NCI-H526 (cell line): ENCODE data around the gene FUT1.

Source experiments
- DNase-seq, 2 experiments: peaks; one replicate each; lab custom pipeline; 2025; lab: John Stamatoyannopoulos, UW

Gene FUT1

DNA sequence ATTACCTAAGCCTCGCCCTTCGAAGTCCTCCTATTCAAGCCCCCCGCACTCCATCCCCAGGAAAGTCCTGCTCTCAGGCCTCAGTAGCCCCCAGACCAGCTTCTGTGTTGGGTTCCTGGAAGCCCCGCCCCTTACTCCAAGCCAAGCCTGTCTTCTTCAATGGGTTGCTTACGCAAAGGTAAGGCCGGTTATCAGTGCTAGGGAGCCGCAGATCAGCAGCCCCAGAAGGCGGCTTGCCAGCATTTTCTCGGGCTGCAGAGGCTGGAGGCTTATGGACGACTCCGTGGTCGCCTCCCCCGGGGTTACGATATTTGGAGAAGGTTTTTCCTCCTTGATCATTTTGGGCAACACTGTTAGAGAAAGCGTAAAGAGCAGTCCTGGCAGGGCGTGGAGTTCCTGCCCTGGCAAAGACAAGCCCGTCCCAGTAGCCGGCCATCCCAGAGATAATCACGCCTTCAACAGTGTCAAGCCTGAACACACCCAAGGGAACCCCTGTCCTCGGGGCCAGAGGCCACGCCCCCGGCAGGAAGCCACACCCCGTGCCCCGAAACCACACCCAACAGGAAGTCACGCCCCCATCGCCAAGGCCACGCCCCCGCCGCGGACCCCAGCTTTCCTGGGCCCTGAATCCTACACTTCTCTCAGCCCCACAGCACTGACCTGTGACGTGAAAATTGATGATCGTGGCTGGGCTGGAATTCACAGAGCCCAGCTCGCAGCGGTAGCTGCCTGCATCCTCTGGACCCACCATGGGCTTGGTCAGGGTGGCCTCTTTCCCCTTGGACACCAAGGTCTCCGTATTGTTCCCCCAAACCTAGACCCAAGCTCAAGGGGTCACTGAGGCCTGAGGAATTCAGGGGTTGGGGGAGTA is 11.1 kb downstream of the FUT1 start:
- DNase-seq: peak in 1 of 2 experiments; percentile 71

DNA sequence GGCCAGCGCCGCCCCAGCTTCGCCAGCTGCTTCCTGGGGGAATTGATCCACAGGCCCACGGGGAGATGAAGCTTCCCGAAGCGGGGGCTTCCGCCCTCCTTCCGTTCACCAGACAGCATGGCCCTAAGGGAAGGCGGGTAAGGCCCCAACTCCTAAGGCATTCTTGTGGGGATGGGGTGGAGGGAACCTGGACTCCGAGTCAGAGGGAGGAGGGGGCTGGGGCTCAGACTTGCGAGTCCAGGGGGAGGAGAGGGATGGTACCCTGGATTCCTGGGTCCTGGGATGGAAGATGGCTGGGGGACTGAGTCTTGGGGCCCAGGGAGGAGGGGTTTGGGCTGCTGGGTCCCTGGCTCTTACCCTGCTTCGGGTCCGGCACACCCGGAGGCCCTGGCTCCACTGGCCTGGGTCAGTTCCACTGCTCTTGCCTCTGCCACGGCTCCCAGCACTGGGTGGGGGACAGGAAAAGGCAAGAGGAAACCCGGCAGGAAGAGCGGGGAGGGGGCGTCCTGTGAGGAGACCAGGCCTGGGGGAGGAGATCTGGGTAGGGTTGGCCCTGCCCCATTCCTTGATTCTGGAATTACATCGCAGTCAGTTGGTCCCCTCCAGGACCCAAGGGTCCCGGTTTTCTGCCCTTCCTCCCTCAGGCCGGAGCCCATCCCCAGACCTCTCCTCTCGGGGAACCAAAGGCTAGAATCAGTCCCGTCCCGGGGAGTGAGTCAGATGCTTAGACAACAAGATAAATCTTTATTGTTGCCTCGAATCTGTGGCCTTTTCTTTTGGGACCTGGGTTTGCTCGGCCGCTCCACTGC is 12.1 kb downstream of the FUT1 start, which contains the start of gene RASIP1:
RASIP1 (minus strand) TSS at position 447 of the 809 bp plus-strand sequence; CDS start at position 119, 328 bp downstream.
- DNase-seq: no peak

GRCh38 chr19:48739404-48740163 is 12.9 kb downstream of the FUT1 start:
- DNase-seq: peak in 1 of 2 experiments; percentile 35

DNA sequence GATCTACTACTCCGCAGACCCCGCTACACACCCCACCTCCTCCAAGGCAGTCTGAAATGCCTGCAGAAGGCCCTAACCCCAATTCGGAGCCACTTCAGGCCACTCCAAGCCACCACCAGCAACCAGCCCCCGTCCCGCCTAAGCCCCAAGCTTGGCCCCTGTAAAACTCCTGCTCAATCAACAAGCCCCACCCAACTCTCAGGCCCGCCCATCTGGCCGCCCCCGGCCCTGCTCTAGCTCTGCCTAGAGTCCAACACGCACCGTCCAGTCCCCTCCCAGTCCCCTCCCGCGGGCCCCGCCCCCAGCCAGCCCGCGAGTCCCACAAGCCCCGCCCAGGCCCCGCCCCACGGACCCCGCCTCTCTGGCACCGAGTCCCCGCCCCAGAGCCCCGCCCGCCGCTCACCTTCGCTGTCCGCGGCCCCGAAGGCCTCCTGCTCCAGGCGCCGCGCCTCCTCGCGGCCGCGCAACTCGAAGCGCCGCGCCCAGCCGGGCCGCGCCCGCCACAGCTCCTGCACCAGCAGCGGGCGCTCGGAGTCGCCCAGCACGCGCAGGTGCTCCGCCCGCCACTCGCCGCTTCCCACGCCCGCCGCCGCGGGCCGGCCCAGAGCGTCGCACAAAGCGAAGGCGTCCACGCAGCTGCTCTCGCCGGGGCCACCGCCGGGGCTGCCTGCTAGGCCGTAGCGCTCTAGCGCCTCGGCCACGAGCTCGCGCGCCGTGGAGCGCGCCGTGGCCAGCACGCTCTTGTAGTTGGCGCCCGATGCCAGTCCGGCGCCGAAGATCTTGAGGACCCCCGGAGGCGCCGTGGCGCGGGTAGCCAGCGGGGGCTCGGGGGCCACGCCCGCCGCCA is 13.7 kb downstream of the FUT1 start:
- DNase-seq: peak; percentile 75 to 96

GRCh38 chr19:48737360-48737998 is 15.0 kb downstream of the FUT1 start:
- peak in 1 of 2 experiments; percentile 28 for DNase-seq

DNA sequence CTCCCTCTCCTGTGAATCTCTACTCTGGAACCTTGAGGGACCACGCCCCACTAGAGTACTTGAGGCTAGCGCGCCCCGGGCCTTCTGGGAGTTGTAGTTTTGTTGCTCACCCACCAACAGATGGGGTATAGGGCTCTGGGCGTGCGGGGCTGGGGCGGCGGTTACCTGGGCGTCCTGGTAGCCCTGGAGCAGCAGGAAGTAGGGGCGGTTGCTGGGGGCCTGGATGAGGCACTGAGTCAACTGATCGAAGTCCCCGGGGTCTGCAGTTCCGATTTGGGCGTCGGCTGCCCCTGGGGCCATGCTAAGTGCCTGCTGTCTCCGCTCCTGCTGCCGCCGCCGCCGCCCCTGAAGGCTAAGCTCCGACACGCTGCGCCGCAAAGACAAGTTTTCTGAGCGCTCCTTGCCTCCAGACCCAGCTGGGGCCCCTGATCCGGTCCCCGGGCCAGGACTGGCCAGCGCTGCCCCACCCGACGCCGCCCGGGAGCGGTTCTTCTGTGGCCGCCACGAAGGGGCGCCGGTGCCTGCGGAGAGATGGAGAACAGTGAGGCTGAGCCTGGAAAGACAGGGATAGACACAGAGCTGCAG is 17.3 kb downstream of the FUT1 start:
- DNase-seq: peak; percentile 75 to 87

DNA sequence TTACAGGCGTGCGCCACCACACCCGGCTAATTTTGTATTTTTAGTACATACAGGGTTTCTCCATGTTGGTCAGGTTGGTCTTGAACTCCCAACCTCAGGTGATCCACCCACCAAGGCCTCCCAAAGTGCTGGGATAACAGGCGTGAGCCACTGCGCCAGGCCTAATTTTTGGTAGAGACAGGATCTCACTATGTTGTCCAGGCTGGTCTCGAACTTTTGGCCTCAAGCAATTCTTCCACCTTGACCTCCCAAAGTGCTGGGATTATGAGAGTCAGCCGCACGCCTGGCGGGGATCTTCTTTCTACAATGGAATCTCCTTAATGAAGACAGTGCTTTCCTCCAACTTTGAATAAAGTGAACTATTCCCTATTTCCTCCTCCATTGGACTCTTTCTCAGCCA is 17.8 kb downstream of the FUT1 start:
- DNase-seq: no peak

DNA sequence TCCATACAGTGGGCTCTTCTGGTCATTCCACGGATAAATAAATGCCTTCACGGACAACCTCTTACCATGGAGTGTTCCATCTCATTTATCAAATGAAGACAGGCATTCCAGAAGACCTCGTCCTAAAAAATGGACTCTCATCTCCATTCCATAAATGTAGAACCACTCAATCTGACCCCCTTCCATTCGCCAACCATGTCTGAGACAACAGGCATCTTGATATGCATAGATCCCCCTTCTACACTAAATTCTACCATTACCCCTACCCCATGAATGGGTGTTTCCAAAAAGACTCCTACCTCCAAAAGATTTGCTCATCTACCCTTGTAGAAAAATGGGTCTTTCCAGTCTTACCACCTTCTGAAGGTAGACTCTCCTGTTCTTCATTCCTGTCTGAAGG is 21.0 kb downstream of the FUT1 start:
- DNase-seq: no peak

DNA sequence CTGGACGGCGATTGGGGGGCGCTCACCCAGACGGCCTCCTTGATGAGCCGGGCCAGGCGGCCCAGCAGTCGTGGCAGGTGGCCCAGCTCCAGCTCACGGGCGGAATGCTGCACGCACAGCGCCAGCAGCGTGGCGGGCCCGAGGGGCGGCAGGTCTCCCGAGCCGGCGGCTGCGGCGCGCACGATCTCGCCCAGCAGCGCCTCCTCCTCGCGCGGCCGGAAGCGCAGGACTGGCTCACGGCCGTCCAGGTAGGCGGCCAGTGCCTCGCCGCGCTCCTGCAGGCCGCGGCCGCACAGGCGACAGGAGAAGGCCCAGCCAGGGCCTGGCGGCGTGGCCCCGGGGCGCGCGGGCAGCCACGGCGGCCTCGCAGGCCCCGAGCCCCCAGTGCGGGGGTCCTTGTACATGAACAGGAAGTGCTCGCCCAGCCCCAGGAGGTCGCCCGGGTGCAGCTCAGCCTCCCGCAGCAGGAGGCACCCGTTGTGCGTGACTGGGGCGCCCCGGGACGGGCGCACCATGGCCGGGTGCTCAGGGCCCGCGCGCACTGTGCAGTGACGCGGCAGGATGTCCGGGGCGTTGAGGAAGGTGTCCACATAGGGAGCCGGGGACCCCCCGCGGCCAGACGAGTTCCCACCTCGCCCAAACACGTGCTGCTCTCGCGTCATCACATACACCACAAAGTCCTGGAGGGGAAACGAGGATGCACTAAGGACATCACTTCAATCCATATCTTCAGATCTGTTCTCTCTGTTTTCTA is 23.4 kb downstream of the FUT1 start:
- no peak for DNase-seq

DNA sequence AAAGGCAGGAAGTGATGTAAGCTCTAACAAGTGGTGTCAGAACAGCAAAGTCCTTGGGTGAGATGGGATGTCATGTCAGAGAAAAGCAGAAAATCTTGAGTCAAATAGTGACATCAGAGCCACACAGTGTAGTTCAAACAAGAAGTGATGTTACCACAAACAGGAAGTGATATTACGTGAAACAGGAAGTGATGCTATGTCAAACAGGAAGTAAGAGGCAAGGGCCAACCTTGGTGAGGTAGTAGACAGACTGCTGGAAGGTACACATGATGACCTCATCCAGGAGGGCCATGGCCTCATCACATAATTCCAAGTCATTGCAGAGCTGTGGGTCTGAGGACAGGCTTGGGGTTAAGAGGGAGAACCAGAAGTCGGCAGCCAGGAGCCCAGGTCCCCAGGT is 25.9 kb downstream of the FUT1 start:
- DNase-seq: no peak

GRCh38 chr19:48724796-48725753 is 27.4 kb downstream of the FUT1 start:
- DNase-seq: peak; percentile 33 to 54

DNA sequence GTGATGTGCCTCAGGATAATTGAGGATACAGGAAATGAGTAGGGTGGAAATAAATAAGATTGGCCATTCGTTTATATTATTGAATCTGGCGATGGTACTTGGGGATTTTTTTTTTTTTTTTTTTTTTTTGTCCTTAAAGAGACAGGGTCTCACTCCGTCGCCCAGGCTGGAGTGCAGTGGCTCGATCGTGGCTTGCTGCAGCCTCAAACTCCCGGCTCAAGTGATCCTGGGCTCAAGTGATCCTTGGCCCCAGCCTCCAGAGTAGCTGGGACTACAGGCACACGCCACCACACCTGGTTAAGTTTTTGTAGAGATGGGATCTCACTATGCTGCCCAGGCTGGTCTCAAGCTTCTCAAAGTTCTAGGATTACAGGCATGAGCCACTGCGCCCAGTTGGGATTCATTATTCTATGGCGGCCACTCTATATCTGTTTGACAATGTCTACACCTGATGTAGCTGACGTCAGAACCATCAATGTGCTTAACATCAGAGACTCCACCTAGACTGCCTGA is 30.2 kb downstream of the FUT1 start:
- no peak for DNase-seq

DNA sequence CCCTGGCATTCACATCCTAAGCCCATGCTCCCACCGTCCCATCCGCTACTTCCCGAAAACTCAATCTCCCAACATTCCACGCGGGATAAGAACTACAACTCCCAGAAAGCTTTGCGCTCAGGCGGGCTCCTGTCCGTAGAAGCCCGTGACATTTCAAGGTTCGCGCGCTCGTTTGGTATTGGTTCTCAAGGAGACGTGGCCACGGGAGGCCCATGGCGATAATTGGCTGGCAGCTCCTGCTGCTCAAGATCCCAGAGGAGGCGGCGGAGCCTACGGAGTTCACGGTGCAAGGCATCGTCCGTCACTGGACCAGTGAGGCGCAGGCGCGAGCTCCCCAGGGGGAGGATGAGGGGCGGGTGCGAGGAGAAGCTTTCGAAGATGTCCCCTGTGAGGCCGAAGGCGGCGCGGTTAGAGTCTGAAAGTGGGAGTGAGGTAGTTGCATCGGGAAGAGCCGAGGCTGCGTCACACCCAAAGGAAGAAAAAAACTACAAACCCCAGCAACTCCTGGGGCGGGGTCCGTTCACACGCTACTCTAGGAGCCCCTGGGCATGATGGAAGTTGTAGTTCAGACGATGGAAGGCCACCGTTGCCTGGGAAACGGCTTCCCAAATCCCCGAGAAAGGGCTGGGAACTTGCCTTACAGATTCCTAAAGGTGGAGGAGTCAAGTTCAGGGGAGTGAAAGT is 31.7 kb downstream of the FUT1 start:
- peak; percentile 97 to 99 for DNase-seq

GRCh38 chr19:48720251-48720612 is 32.2 kb downstream of the FUT1 start:
- no peak for DNase-seq

DNA sequence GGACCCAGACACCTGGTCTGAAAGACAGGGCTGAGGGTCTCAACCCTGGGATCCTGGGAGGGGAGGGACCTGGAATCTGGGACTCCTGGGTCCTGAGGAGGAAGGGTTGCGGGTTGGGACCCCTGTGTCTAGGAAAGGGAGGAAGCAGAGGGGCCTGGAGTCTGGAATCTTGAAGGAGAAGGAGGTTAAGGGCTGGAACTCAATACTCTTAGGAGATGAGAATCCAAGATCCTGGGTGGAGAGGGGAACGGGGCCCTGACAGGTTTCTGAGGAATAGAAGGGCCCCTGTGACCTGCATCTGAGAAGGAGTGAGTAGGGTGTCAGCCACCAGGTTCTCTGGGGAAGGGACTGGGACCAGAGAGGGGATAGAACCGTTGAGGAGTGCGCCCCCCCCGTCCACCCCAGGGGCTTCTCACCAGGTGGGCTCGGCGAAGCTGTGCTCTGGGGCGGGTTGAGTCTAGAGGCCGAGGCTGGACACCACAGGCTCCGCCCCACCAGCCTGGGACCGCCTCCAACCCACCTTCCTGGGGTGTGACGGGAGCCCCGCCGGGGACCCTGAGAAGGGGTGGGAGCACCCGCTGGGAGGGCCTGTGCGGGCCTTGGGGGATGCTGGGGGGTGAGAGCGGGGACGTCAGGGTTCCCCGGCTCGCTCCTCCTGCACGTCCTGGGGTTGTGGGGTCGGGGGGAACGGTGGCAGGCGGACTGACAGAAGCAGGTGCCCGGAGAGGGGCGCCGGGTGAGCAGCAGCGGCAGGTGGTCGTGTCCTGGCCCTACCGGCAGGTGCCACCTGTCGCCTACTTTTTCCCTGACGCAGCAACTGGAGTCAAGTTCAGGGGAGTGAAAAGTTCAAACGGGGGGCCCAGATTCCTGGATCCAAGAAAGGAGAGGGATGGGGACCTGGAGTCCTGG is 32.9 kb downstream of the FUT1 start, which contains the start of gene MAMSTR:
MAMSTR (minus strand) TSS at position 463 of the 909 bp plus-strand sequence. CDS start 694 bp downstream, outside the sequence.
- no peak for DNase-seq

DNA sequence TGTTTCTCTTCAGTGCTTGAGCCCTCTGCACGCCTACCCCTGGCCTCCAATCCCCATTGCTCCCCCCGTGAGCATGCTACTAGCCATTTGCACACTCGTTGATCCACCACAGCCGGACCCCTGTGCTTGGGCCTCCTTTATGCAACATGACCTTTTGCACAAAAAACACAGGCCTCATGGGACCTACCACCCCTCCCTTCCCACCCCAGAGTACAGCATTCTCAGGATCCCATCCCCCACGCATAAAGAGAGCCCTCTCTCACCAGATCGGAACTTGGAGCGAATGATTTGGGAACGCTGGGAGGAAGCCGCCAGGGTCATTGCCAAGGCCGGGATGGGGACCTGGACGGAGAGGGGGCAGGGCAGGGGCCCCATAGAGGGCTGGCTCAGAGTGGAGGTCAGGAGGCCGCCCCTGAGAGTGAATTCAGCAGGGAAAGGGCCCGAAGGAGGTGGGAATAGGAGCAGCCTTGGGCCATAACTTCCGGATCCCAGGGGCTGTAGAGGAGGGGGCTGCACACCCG is 33.7 kb downstream of the FUT1 start:
- DNase-seq: no peak
